Stomach (tissue), 4 donors: ENCODE measurements around the gene KRT4.

Source experiments
- EP300 ChIP-seq: sonication (generic); formaldehyde crosslinking; IDR thresholded peaks from one replicate; pipeline ENCODE4 v1.6.1; 2017; ENCODE audit warnings: antibody characterized with exemption
- POLR2AphosphoS5 ChIP-seq, 3 donors: sonication (generic); formaldehyde crosslinking; IDR thresholded peaks; one replicate each; pipeline ENCODE4 v1.6.1; 2016; ENCODE audit warnings: antibody characterized with exemption in 3 of 3
- TF ChIP-seq, protein P1 (sequence below), 7 experiments: fragments of 450-650 bp in 4 of 7; fragments of 200-600 bp in 3 of 7; sonication (generic) in 3 of 7; IDR thresholded peaks; one replicate each; pipeline ENCODE4 v1.5.1; 2016 to 2019; ENCODE audit warnings: antibody characterized with exemption in 7 of 7, control low read depth in 2 of 7, mild to moderate bottlenecking in 1 of 7

DNA sequence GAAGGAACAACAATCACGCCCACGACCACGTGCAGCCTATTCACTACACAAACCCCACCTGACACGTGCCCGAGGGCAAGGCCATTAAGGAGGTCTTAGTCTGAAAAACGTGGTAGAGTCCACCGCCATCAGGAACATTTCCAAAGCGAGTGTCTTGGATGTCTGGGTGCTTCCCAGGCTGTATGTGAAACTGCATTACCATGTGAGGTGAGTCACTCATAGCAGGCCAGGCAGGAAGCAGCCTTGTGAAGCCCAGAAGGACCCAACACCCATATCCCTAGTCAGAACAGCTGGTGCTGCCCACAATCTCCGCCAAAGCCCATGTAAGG is 23.5 kb upstream of the KRT4 start:
- TF ChIP-seq, protein P1, sequence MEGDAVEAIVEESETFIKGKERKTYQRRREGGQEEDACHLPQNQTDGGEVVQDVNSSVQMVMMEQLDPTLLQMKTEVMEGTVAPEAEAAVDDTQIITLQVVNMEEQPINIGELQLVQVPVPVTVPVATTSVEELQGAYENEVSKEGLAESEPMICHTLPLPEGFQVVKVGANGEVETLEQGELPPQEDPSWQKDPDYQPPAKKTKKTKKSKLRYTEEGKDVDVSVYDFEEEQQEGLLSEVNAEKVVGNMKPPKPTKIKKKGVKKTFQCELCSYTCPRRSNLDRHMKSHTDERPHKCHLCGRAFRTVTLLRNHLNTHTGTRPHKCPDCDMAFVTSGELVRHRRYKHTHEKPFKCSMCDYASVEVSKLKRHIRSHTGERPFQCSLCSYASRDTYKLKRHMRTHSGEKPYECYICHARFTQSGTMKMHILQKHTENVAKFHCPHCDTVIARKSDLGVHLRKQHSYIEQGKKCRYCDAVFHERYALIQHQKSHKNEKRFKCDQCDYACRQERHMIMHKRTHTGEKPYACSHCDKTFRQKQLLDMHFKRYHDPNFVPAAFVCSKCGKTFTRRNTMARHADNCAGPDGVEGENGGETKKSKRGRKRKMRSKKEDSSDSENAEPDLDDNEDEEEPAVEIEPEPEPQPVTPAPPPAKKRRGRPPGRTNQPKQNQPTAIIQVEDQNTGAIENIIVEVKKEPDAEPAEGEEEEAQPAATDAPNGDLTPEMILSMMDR (IDR thresholded peaks at IDR 0.05) = no peak
- TF ChIP-seq POLR2AphosphoS5 (IDR thresholded peaks at IDR 0.05) (no peak), EP300 (no peak)
